ENCODE measurements around the gene TMPO. TPM values are rescaled to one million over a fixed set of nuclear protein-coding genes. Genes with fewer than 3 reads are reported as not detected.

TMPO gene
- total and polyA plus RNA-seq, 2 donors (not counting 3 experiments of a cell fraction or from before 2014, with no cell fraction given), result 27.8 to 150 TPM

- TF ChIP-seq GATA2 (IDR thresholded peaks at IDR 0.05; ENCODE audit: insufficient read depth, insufficient read length, low read depth, low read length) (no peak), POLR2AphosphoS5 (IDR thresholded peaks at IDR 0.05; ENCODE audit: insufficient read depth, low read depth, low read length) (no peak), FOS (IDR thresholded peaks at IDR 0.05; ENCODE audit: borderline replicate concordance, insufficient read depth, low read length) (no peak), JUN (IDR thresholded peaks at IDR 0.05; ENCODE audit: borderline replicate concordance, insufficient read depth, insufficient read length, low read depth) (no peak), MAX (IDR thresholded peaks at IDR 0.05; ENCODE audit: insufficient read depth, insufficient read length) (no peak), CTCF (IDR thresholded peaks at IDR 0.05; ENCODE audit: extremely low read depth in 1 of 2, insufficient read depth in 1 of 2, low read depth in 1 of 2, low read length in 2 of 2) (no peak), POLR2A (IDR thresholded peaks at IDR 0.05; ENCODE audit: low read depth, low read length) (no peak), EZH2 (IDR thresholded peaks at IDR 0.05; ENCODE audit: borderline replicate concordance, low read depth, low read length, severe bottlenecking) (no peak), MYC (IDR thresholded peaks at IDR 0.05; ENCODE audit: low read depth, low read length) (no peak)
- DNase-seq (ENCODE audit: low read depth, low spot score), result no peak
- no peaks in the 10 kb centered on the region for H3K9me3 ChIP-seq (replicated peaks; ENCODE audit: control insufficient read depth, insufficient read depth, low read length)
- H3K4me3 ChIP-seq (replicated peaks in 1 of 3; ENCODE audit: insufficient read depth in 1 of 3, low read depth in 1 of 3, low read length in 3 of 3), result no peak overlapping the region
- dilution Hi-C loops (cut with MboI; ENCODE audit: extremely low pct_ligation_motif_present, low sequenced_read_pairs) (no loop called here), intact Hi-C loops (cut with micrococcal nuclease) (no loop called here)
- no peaks in the 10 kb centered on the region for H3K79me2 ChIP-seq (ENCODE audit: control insufficient read depth, insufficient read depth, low read length)
- H2AFZ ChIP-seq (ENCODE audit: low read depth, low read length), result no peak overlapping the region
- no peak overlapping the region for H3K27ac ChIP-seq (ENCODE audit: insufficient read depth, low read depth, low read length)
- H3K9ac ChIP-seq (replicated peaks; ENCODE audit: extremely low read depth, insufficient read depth, low read length), result no peak overlapping the region
- ChIA-PET POLR2A (no interaction called here), CTCF (interaction anchor here (1.0 to 1.2 kb wide), 5 partner anchors 10 to 1280 kb away, joined by 3 to 4 read pairs (median 4); no protein-coding TSS in a partner anchor)
- no peak for FAIRE-seq
- H3K36me3 ChIP-seq (ENCODE audit: control insufficient read depth in 2 of 2, extremely low read depth in 1 of 2, insufficient read depth in 2 of 2, low read length in 2 of 2), result no peaks in the 10 kb centered on the region
- H3K4me1 ChIP-seq (ENCODE audit: control insufficient read depth, extremely low read depth, insufficient read depth, low read length), result peaks cover 8% of the 10 kb centered on the region
- H3K9me1 ChIP-seq (replicated peaks; ENCODE audit: control insufficient read depth, extremely low read depth, insufficient read depth, low read length), result no peaks in the 10 kb centered on the region
- no peaks in the 10 kb centered on the region for H3K27me3 ChIP-seq (ENCODE audit: control insufficient read depth in 2 of 2, insufficient read depth in 2 of 2, low read length in 2 of 2)
- H4K20me1 ChIP-seq (replicated peaks; ENCODE audit: control insufficient read depth, extremely low read depth, insufficient read depth, low read length), result no peaks in the 10 kb centered on the region
- no TSS peak for BruUV-seq (replicated peaks)
- H3K4me2 ChIP-seq (ENCODE audit: insufficient read depth, low read length), result no peak overlapping the region
These were observed 48.6 kb upstream of the TMPO start for GRCh38 chr12:98466640-98467400.
